NAMALWA (cell line): Measurements from ENCODE around the gene MAX.
"Not testable (repeated sequence)": the region's sequence is repeated elsewhere in the genome, so short reads cannot be mapped to it uniquely, and the experiment has no call there.

ENCODE experiments used
- DNase-seq: peaks from one replicate; pipeline ENCODE4 v3.0.0-alpha.2; 2015; ENCODE audit warnings: low spot score

Gene MAX

DNA sequence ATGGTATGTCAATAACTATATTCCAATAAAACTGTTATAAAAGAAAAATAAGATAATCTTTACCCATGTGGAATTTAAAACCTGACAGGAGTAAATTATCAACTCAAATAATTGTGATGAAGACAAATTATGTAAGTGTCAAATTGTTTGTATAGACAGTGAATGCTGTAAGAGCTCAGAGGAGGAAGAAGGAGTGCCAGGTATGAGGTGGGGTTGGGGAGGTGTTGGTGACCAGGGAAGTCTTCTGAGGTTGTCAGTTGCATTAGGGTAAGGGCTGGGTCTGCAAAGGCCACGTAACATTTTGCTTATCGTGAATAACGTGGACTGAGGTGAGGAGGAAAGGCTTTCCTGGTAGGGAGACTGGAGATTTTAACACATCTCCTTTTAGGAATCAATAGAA lies 2.5 kb upstream of the MAX start:
- DNase-seq, result no peak

DNA sequence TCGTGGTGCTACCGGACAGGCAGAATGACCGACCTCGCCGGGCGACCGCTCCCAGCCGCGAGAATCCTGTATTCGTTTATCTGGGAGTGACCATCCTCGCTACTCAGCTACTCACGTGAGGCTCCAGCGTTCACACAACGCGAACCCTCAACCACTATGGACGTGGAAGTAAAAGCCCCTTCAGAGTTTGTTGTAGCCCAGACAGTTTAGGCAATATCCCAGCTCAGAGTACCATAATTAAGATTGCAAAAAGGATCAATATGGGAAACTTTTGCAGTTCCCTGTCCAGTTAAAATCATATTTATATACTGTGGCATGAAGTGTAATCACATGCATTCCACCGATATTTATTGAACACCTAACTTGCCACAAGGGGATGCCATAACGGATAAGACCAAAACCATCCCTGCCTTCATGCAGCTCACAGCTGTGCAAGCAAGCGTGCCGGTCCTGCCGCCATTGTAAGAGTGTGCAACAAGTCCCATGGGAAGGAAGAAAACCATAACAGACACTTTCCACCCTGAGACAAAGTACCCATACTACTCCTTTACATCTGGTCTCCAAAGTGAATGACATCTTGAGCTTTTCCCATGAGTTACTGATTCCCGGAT lies 938 bp upstream of the MAX start:
- no peak for DNase-seq

DNA sequence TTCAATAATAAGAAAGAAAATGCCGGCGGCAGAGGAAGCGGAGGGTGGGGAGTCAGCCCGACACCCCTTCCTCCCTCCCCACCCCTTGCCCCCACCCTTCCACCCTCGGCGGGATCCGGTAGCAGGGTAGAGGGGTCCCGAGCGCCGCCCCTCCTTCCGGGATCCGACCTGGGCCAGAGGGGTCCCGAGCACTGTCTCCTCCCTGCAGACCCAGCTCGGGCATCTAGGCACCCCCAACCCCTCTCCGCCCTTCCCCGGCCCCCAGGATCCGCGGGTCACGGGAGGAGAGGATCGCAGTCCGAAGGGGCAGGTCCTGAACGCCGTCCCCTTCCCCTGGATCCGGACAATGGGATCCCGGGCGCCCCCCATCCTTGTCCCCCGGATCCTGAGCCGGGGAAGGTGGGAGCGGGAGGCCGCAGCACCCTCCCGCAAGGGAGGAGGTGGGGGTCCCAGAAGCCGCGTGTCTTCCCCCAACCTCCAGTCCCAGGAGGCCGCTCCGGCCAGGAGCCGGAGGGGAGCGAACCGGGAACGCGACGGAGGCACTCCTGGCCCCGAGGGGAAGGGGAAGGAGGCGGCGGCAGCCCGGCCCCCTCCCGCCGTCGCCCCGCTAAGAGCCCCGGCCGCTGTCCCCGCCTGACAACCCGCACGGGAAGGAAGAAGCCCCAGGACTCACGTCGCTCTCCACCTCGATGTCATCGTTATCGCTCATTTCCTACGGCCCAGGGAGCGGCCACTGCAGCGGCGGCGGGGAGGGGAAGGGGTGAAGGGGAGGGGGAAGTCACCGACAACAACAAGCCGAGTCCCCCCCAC lies 481 bp downstream of the MAX start:
- peak; percentile 12 for DNase-seq

DNA sequence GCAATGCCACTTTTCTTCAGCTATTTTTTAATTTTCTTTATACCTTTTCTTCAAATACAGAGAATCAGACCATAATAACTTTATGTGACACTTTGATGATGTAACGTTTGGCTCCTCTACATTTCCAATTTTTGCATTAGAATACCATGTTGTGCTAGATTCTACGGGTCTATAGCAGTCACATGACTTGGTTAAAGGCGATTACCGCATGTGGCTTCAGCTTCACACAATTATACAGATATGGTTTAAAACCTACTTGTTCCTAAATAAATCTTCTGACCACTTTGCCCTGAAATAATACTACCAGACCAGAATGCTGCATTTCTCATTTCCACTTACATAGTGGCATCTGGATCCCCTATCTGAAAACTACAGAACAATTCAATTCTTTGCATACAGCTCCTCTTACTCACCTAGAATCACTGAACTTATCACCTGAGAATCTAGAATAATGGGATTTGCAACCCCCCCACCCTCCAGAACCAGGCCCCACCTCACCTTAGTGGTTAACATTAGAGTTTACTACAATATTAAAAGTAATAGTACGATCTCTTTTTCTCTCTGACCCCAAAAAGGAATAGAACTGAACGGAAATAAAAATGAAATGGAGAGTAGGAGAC lies 1.3 kb downstream of the MAX start:
- DNase-seq, result peak; percentile 26

DNA sequence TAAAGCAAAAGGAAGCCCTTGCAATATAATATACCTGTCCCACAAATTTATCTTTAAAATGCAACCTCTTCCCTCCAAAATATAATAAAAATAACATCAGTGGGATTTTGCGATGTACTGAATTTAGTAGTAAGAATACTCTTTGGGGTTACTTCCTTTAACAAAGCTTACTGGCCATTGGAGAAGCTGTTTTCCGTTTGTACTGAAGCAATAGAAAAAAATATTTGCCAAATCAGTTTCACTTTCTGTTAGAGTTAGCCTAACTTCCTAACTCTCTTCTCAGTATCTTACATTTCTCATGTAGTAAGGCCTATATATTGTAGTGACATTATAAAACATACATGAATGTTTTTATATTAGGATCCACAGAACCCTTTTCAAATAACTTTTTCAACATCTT lies 3.7 kb downstream of the MAX start:
- peak; percentile 52 for DNase-seq

DNA sequence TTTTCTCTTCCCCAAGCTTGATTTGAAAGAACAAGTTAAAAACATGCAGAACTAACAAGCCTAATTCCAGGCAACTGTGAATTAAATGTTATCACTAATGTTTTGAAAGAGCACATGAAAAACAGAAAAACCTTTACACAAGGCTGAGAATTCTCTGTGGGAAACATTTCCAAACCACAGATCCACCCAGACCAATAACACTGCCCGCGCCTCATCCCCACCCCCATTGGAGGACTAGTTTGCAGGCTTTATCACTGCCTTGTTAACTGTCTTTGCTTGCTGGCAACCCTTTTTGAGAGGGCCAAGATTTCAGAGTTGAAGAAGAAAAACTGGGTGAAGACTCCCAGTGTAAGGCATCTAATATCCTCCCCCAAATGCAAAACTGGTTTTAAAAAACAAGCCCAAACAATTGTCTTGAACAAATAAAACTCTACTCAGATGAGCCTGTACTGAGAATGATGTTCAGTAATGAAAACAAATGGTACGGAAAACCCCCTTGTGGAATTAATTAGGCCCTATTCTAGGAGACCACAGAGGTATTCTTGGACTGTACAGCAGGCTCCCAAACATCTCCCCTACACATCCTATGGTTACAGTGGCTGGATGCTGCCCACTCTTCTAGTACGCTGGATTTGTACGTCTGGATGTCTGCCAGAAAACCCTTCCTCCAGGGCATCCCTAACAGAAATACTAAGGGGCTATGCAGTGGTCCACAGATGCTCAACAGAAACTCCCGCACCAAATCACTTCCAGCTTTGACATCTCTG lies 5.8 kb downstream of the MAX start:
- DNase-seq, result no peak

DNA sequence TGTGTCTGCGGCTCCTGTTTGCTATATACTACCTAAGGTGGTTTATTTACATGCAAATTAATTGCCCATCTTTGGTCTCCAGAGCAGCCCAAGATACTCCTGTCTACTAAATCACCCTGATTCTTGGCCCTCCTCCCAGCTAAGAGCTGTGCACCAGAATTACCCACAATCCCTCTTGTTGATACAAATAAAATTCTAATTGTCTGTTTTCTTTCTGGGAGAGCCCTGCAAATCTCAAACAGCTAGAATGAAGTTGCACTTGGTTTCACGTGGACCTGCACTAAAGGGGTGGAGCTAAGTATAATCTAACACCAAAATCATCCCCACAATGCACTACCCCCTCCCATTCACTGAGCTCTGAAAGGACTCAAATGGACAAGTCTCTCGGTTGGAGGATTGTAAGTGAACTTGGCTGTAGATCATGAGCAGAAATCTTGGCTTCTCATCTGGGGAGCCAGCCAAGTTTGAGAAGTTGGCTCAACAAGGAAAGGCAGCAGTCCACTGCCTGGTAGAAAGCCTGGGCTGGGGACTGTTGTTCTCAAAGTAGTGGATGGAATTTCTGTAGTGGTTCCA lies 6.6 kb downstream of the MAX start:
- no peak for DNase-seq

DNA sequence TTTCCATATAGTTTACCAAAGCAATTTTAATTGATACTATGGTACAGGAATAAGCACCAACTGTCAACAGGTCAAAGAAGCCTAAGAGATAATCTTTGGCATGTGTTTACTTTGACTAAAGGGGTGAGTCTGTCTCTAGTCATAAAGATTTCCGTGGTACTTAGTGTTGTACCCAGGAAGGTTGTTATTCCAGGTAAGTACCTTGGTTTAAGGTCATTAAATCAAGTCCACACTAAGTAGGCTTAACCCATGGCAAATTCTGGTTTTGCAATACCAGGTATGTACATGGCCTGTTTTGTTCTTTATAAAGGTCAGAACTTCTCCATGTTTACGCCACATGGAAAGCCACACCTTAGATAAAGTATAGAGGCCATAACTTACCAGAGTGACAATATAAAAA lies 10.0 kb downstream of the MAX start:
- no peak for DNase-seq

DNA sequence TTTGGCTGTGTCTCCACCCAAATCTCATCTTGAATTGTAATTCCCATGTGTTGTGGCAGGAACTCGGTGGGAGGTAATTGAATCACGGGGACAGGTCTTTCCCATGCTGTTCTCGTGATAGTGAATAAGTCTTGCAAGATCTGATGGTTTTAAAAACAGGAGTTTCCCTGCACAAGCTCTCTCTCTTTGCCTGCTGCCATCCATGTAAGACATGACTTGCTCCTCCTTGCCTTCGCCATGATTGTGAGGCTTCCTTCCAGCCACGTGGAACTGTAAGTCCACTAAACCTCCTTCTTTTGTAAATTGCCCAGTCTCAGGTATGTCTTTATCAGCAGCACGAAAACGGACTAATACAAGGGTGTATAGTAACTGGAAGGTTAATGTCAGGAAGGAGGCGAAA lies 14.5 kb downstream of the MAX start:
- DNase-seq, result not testable (repeated sequence)

DNA sequence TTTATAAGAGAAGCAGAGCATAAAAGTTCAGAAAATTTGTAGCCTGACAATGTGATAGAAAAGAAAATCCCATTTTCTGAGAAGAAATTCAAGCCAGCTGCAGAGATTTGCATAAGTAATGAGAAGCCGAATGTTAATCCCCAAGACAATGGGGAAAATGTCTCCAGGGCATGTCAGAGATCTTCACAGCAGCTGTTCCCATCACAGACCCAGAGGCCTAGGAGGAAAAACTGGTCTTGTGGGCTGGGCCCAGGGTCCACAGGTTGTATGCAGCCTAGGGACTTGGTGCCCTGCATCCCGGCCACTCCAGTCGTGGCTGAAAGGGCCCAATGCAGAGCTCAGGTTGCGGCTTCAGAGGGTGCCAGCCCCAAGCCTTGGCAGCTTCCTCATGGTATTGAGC lies 15.6 kb downstream of the MAX start:
- not testable (repeated sequence) for DNase-seq

DNA sequence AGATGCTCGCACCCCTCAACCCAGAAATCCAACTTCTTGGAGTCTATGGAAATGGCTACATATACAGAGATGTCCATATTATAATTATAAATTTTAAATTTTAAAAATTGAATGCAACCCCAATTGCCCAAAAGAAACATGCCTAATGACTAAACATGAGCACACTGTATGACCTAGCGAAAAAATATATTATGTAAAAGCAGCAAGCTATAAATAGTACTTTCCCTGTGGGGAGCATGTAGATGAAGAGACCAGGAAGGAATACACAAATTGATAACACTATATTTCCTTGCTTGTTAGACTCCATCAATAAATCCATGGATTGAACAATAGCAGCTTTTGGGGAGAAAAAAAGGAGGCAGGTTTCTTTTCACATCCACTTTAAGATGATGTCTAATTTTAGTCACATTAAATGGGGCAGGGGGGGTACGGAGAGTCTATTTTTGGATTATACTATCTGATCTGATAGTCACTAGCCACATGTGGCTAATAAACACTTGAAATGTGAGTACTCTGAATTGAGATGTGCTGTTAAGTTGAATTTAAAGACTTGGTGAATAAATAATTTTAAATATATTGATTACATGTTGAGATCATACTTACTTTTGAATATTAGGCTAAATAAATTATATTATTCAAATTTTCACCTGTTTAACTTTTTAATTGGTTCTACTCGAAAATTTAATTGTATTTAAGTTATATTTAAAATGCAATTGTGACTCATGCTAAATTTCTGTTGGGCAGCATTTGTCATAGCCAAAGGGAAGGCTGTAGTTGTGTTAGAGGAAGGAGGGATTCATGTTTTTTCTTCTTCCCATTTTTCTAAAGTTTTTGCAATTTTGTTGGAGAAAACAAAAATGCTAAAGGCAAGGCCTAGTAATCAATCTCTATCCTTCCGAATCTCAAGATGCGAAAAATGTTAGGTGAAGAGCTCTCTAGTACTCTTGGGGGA lies 17.5 kb downstream of the MAX start:
- DNase-seq, result no peak

DNA sequence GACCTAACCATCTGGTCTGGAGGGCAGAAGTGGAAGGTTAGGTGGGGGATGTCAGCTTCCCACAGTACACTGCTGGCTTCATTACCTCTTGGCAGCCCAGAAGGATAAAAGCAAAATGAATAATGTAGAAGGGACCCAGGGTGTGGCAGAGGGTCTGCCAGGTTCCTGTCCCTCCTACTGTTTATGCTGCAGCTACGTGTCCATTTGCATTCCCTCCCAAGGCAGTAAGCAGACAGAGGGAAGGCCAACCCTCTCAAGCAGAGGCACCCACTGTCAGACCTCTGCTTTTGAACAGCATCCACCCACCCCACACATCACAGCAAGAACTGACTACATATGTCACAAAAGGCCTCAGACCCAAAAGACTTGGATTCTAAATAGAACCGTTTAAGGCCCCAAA lies 19.4 kb downstream of the MAX start:
- DNase-seq, result no peak

DNA sequence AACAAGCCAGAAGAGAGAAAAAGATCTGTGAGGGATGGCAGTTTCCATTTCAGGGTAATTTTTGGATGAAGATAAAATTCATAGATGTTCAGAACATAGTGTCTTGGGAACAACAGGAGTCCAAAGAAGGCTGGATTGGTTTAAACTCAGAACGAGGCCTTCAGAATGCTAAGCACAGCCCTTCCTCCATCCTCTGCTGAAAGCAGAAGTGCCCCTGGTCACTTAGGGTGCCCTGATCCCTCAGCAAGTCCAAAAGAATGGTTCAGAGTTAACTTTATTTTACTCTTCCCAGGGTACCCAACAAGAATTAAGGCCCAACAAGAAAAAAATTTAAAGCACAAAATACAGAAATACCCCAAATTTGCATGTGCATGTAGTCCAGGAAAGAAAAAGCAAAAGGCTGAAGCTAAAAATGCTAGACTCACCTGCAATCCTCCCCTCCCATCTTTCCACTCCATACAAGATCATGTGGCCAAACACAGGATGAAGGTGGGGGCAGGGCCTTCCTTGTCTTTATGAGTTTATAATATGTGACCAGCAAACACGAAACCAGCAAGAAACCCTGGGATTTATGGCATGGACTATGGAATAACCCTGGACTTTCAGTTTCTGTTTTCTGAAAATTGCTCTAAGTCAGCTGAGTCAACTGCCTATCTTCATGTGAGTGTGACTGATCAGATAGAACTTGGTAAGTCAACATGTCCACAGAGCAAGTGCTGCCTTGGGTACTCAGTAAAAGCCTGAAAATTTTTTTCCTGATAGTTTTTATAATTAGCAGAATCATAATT lies 21.2 kb downstream of the MAX start:
- no peak for DNase-seq

DNA sequence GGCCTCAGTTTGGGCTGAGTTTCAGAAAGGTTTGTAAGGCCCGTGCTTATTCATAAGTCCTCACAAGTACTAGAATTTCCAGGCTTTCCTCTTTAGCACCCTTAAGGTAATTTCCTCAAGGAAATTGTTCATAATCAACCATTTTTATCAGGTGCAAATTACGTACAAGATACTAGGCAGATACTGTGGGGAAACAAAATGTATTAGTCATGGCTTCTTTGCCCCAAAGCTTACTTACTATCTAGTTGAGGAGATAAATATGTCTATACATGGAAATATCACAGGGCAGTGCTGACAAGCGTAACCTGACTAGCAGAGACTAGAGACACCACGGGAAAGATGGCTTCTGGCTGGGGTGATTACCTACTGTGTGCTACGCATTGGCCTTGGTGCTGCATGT lies 22.5 kb downstream of the MAX start:
- no peak for DNase-seq

DNA sequence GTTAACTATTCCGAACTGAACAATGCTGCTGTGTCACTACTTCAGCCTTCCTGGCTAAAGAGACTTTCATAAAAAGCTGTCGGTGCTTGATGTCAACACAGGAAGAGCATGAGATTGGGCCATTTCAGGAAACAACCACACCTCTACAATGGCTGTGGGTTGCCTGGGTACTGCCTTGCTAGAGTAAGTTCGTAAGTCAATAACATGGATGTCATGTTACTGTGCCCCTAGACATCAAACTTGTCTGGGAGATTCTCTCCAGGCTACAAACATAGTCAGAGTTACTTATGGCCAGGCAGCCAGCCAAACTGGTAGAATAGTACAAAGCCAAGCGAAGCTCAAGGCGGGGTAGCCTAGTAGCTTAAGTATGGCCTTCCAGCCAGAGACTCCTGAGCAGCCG lies 23.1 kb downstream of the MAX start:
- no peak for DNase-seq

DNA sequence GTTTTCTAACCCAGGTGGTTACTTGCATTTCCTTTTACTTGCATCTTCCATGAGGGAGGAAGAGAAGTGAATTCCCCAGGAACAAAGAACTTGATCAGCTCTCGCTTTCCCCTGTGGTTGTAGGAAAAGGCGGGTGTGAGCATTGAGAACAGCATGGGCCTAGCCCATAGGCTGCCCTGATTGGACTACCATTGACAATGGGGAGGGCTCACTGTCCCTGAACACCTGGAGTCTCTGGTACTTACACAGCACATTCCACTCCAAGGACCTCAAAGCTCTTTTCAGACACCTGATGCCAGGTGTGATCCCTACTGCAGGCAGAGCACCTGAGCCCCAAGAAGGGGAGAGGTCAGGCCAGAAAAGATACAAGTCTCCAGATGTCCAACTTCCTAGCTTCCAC lies 25.0 kb downstream of the MAX start:
- DNase-seq, result no peak

DNA sequence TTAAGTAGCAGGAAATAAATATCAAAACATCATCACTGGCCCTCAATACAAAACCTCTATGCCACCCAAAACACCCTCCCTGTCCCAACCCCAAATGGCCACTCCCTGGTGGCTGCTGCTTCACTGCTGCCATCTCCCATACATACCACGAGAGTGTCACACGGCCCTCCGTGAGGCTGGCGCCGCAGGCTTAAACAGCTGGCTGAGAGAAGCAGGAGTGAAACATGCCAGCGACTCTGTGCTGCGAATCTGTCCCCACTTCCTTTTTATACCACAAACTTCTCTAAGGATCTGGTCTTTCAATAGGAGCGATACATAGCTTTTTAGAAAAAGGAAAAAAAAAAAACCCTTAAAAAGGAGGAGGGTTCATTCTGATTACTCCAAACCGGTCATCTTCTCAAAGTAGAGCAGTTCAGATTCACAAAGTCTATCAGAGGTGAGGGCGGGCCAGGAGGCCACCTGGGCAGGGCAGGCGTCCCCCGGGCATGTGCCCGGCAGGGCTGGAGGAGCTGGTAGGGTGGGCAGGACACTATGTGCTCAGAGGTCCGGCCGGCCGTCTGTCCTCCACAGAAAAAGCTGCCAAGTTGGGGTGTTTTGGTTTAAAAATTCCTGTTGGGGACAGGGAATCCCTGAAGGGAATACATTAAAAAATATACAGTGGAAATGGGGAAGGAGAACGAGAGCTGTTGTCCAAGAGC lies 26.5 kb downstream of the MAX start:
- no peak for DNase-seq

DNA sequence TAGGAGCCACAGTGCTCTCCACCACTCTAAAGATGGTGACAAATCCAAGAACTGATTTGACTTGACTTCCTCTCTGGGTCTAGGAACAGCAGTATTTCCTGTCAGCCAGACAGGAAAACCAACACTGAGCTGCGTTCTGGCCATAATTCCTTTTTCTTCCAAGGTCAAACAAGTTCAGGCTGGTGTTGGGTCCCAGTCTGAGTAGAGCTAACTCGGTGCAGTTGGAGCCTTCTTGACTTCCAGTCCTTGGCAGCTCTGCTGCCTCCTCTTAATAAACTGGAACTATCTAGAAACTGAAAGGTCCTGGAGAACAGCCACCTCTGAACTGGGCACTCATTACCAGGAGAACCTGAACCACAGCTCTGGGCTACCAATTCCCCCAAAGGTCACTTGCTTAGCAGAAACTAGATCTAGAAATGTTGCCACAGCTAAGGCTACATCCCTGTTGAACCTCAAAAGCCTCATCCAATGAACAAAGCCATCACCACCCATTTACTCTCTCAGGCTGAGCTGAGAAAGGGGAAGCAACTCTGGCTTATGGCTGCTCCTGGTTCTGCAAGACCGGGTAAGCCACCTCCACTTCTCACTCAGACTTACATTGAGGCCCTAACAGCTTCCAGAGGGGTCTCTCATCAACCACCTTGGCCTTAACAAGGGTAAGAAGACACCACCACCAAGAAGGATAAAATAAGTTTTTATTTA lies 27.7 kb downstream of the MAX start:
- peak; percentile 3 for DNase-seq

DNA sequence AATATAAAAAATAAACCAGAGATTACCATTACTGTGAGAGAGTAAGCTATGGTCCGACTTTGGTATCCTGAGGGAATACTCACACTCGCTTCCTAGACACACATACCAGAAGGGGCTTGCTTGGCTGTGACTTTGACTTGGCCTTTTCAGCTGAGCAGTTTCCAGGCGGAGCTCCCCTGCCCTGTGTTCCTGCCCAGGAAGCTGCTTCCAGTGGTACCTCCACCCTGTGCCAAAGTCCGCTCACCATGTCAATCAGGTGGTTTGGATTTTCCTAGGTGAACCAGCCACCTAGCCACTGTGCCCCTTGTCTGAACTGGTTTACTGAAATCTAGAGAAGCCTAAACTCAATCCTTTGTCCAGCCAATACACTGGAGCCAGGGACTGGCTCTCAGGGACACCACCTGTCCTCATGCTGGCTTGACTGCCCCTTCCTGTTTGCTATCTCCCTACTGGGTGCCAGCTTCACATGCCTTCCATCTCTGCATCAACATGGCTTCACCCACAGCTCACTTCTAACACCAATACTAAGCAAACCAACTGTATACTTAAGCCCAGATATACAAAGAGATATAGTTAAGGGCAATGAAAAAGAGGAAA lies 28.6 kb downstream of the MAX start:
- no peak for DNase-seq
